AG10803 (cell line): ENCODE data around the gene ENPP7.

Experiments
- DNase-seq: peaks from one replicate; pipeline ENCODE4 v3.0.0; 2010; ENCODE audit warnings: low read depth
- H3K4me3 ChIP-seq: 2 replicates; pipeline ENCODE4 v1.5.1; 2011; ENCODE audit warnings: mild to moderate bottlenecking, low read length, control low read depth
- TF ChIP-seq, protein P1 (sequence below): conservative IDR thresholded peaks from 2 replicates; pipeline ENCODE4 v1.5.1; 2011; ENCODE audit warnings: mild to moderate bottlenecking, low read length, control low read depth, inconsistent platforms

ENPP7 gene

DNA sequence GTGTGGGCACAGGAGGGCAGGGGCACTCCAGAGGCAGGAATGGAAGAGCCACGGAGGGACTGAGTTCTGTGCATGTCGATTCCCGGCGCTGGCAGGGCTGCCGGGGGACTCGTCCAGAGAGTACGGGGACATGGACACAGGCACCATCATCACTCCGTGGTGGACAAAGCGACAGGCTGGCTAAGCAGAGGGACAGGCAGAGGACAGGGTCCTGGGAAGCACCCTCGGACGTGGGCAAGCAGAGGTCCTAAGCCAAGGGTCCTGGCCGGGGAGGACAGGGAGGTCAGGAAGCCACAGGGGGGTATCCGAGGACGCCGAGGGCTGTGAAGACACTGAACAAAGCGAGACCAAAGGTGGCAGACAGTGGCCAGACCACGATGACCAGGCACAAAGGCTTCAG, 44.3 kb upstream of the ENPP7 start:
- TF ChIP-seq, protein P1, sequence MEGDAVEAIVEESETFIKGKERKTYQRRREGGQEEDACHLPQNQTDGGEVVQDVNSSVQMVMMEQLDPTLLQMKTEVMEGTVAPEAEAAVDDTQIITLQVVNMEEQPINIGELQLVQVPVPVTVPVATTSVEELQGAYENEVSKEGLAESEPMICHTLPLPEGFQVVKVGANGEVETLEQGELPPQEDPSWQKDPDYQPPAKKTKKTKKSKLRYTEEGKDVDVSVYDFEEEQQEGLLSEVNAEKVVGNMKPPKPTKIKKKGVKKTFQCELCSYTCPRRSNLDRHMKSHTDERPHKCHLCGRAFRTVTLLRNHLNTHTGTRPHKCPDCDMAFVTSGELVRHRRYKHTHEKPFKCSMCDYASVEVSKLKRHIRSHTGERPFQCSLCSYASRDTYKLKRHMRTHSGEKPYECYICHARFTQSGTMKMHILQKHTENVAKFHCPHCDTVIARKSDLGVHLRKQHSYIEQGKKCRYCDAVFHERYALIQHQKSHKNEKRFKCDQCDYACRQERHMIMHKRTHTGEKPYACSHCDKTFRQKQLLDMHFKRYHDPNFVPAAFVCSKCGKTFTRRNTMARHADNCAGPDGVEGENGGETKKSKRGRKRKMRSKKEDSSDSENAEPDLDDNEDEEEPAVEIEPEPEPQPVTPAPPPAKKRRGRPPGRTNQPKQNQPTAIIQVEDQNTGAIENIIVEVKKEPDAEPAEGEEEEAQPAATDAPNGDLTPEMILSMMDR, result no peak
- H3K4me3 ChIP-seq, result no peak overlapping the region
- DNase-seq, result no peak

DNA sequence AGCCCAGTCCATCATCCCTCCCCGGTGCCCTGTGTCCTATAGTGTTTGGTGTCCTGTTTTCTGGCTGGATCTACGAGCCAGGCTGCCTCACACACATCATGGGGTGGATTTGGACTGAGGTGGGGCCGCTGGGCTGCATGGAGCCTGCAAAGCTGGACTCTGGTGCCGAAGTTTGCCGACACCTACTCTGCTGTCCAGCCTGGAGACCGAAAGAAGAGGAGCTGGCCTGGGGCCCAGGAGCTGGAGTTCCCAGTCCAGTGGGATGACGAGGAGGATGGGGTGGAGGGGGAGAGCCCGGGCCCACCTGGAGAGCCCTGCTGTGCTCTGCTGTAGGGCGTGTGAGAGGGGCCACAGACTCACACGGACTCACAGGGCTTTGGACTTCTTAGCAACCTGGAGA, 40.3 kb upstream of the ENPP7 start:
- H3K4me3 ChIP-seq, result no peak overlapping the region
- TF ChIP-seq, protein P1, result no peak
- DNase-seq, result no peak

DNA sequence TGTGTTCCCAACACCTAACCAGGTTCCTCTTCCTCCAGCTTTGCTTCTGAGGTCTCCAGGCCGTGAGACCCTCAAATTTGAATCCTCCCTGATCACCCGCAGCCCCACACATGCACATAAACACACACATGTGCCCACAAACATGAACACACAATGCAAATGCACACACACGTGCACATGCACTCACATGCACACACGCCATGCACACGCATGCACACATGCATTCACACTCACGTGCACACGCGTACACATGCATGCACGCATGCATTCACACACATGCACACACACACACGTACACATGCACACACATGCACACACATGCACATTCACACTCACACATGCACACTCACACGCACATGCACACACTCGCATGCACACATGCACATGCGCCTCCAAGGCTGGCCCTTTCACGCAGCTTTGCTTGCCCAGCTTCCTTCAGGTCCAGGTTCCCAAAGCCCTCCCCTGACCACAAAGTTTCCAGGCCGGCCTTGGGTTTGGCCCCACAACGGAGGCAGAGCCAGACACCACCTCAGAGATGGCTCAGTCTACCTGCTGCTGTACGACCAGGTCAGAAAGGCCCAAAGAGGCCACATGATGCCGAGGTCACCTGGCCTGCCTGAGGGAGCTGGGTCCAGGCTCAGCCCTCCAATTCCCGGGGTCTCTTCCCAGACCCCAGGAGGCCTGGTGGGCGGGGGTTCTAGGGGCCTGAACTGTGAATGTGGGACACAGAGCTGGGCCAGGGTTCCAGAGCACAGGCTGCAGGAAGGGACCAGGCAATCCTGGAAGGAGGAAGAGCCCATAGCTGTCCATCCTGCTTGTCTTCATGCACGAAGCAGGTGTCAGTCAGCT, 39.5 kb upstream of the ENPP7 start:
- no peak overlapping the region for H3K4me3 ChIP-seq
- no peak for DNase-seq
- TF ChIP-seq, protein P1, result no peak

DNA sequence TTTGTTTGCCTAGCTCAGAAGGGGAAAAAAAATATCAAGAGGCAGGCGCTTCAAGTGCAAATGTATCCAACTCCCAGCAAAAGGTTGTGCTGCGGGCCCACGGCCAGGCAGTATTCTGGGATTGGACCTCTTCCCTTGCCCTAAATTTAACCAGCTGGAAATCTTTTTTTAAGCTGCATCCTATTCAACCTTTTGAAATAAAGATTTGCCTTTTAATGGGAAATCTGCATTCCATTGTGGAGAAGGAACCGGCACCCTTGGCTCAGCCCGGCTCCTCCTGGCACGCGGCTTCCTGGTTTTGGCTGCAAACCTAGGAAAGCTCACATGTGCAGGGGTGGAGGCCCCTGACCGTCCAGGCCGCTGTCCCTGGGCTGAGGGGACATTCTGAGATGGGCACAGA, 38.8 kb upstream of the ENPP7 start:
- DNase-seq, result peak; percentile 37
- TF ChIP-seq, protein P1, result no peak
- no peak overlapping the region for H3K4me3 ChIP-seq

DNA sequence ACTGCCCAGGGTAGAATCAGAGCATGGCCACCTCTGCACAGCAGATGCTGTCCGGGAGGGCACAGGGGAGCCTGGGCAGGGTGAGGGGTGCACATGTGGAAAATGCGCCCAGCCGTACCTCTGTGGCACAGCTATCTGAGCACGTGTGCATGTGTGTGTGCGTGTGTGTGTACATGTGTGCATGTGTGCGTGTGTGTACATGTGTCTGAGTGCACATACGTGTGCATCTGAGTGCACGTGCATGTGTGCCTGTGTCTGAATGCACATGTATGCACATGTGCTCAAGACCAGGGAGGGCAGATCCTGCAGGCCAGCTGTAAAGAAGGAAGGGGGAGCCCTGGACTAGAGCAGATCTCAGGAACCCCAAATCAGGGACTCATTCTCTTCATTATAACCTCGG, 37.3 kb upstream of the ENPP7 start:
- H3K4me3 ChIP-seq, result no peak overlapping the region
- TF ChIP-seq, protein P1, result no peak

DNA sequence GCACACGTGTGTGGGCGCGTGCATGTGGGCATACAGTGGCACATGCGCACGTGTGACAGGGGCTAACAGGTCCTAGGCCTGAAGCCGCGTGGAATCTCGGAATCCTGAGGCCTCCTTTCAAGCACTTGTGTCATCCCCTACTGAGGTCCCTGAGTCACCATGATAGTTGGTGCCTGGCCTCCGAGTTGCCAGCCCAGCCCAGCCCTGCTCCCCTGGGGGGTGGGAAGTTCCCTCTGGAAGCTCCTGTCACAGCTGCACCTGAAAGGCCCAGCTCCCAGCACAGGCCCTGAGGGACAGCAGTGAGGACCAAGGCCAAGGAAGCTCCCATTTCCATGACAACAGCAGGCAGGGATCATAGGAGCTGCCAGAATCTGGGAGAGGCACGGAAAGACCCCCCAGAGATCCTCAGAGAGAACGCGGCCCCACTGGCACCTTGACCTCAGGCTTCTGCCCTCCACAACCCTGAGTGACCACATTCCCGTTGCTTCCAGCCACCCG, 35.4 kb upstream of the ENPP7 start:
- TF ChIP-seq, protein P1, result no peak
- no peak for DNase-seq

More for the DNA sequence above, 37.3 kb upstream of the ENPP7 start:
- DNase-seq, result no peak

More for the DNA sequence above, 35.4 kb upstream of the ENPP7 start:
- no peak overlapping the region for H3K4me3 ChIP-seq
